ENCODE results near the gene GRID2. TPM values are rescaled to one million over a fixed set of nuclear protein-coding genes. Genes with fewer than 3 reads are reported as not detected.

The GRID2 gene
- total RNA-seq, 6 experiments from 2014 or later, result not detected

DNA sequence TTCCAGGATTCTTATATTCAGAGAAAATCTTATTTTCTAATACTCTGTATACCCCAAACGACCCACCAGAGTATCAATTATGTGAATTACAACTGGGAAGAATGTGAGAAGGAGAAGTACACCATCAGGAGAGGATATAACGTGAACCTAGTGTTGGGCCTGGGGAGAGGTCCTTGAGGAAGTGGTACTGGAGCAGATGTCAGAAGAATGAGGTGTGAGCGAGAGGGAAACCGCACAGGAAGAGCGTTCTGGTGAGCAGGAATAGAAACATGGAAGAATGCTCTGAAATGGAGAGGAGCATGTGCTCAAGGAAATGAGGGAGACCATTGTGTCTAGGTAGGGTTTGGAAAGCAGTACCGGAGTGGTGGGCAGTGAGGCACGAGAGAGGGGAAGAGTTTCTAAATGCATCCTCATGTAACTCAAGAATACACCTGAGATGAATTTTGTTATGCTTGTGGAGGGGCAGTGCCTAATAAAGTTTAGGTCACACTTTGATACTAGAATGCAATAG, 151.6 kb downstream of the GRID2 start:
- no peak for DNase-seq
- Mint-ChIP-seq H3K27ac (no peak overlapping the region), H3K4me3 (no peak overlapping the region), H3K9me3 (peaks cover 9% of the 10 kb centered on the region), H3K4me1 (ENCODE audit: low read depth) (no peaks in the 10 kb centered on the region), H3K36me3 (ENCODE audit: low read depth) (no peaks in the 10 kb centered on the region), H3K27me3 (ENCODE audit: insufficient read depth) (no peaks in the 10 kb centered on the region)
- TF ChIP-seq, protein P1, sequence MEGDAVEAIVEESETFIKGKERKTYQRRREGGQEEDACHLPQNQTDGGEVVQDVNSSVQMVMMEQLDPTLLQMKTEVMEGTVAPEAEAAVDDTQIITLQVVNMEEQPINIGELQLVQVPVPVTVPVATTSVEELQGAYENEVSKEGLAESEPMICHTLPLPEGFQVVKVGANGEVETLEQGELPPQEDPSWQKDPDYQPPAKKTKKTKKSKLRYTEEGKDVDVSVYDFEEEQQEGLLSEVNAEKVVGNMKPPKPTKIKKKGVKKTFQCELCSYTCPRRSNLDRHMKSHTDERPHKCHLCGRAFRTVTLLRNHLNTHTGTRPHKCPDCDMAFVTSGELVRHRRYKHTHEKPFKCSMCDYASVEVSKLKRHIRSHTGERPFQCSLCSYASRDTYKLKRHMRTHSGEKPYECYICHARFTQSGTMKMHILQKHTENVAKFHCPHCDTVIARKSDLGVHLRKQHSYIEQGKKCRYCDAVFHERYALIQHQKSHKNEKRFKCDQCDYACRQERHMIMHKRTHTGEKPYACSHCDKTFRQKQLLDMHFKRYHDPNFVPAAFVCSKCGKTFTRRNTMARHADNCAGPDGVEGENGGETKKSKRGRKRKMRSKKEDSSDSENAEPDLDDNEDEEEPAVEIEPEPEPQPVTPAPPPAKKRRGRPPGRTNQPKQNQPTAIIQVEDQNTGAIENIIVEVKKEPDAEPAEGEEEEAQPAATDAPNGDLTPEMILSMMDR (IDR thresholded peaks at IDR 0.05), result no peak

DNA sequence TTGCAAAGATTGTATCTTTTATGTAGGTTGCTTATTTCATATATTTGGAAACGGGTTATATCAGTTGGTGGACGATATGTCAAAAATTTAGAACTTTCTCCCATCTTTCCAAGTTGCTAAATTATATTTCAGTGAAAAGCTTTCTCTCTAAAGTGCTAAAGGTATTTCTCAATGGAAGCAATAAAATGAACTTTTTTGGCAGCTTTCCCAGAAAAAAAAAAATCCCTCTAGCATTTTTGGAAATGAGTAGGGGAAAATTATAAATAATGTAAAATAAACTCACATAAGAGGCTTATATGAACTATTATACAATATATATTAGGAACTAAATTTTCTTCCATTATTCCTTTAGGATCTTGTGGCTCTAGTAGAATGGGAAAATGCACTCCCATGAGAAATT, 152.2 kb downstream of the GRID2 start:
- Mint-ChIP-seq H3K27ac (no peak overlapping the region), H3K36me3 (ENCODE audit: low read depth) (no peaks in the 10 kb centered on the region), H3K4me3 (no peak overlapping the region), H3K9me3 (peaks cover 9% of the 10 kb centered on the region), H3K27me3 (ENCODE audit: insufficient read depth) (no peaks in the 10 kb centered on the region), H3K4me1 (ENCODE audit: low read depth) (no peaks in the 10 kb centered on the region)
- DNase-seq, result no peak
- TF ChIP-seq, protein P1 (IDR thresholded peaks at IDR 0.05), result no peak

GRCh38 chr4:92461732-92462131, 158.0 kb downstream of the GRID2 start:
- Mint-ChIP-seq H3K36me3 (ENCODE audit: low read depth) (no peaks in the 10 kb centered on the region), H3K4me1 (ENCODE audit: low read depth) (no peaks in the 10 kb centered on the region), H3K9me3 (peaks cover 3% of the 10 kb centered on the region; the same call in 1 of the 2 replicates), H3K27ac (no peak overlapping the region), H3K27me3 (ENCODE audit: insufficient read depth) (no peaks in the 10 kb centered on the region), H3K4me3 (no peak overlapping the region)
- no peak for DNase-seq
- TF ChIP-seq, protein P1 (IDR thresholded peaks at IDR 0.05), result no peak

- H3K4me1 Mint-ChIP-seq (ENCODE audit: low read depth), result no peaks in the 10 kb centered on the region
- peaks cover 10% of the 10 kb centered on the region for H3K9me3 Mint-ChIP-seq
- DNase-seq, result no peak
Observed at GRCh38 chr4:92477298-92477697, 173.5 kb downstream of the GRID2 start.

GRCh38 chr4:92483341-92483740, 179.6 kb downstream of the GRID2 start:
- H3K4me1 Mint-ChIP-seq (ENCODE audit: low read depth), result no peaks in the 10 kb centered on the region
- no peak overlapping the region for H3K4me3 Mint-ChIP-seq
- no peak overlapping the region for H3K27ac Mint-ChIP-seq
- DNase-seq, result no peak
- peaks cover 1% of the 10 kb centered on the region; the same call in 1 of the 2 replicates for H3K27me3 Mint-ChIP-seq (ENCODE audit: insufficient read depth)
- H3K36me3 Mint-ChIP-seq (ENCODE audit: low read depth), result no peaks in the 10 kb centered on the region
- peaks cover 11% of the 10 kb centered on the region for H3K9me3 Mint-ChIP-seq
- TF ChIP-seq, protein P1 (IDR thresholded peaks at IDR 0.05), result no peak

More at GRCh38 chr4:92477298-92477697, 173.5 kb downstream of the GRID2 start:
- TF ChIP-seq, protein P1 (IDR thresholded peaks at IDR 0.05), result no peak
- Mint-ChIP-seq H3K4me3 (no peak overlapping the region), H3K36me3 (ENCODE audit: low read depth) (no peaks in the 10 kb centered on the region), H3K27me3 (ENCODE audit: insufficient read depth) (no peaks in the 10 kb centered on the region), H3K27ac (no peak overlapping the region)
